T-helper 17 cell (primary cell): ENCODE data around the gene MARK2. TPM values are rescaled to one million over a fixed set of nuclear protein-coding genes. Genes with fewer than 3 reads are reported as not detected.

Experiments
- ATAC-seq: fragments of 150-1000 bp; cut with Tn5 transposase; 2 replicates; pipeline ENCODE4 v1.10.0; 2021; ENCODE audit warnings: mild to moderate bottlenecking, moderate library complexity
- DNase-seq, 3 donors: peaks; one replicate each; pipeline versions ENCODE4 v3.0.0 to v3.0.0-alpha.2; 2020 to 2021
- H3K9me3 ChIP-seq: one replicate; pipeline ENCODE4 v1.7.0; 2013; ENCODE audit warnings: low read length, mild to moderate bottlenecking; ENCODE audit not compliant: control insufficient read depth, poor library complexity, severe bottlenecking
- H3K27ac Mint-ChIP-seq: one replicate; pipeline ENCODE4 v1.8.0; 2022; ENCODE audit warnings: mild to moderate bottlenecking, moderate library complexity, mixed read lengths
- H3K27me3 Mint-ChIP-seq: one replicate; pipeline ENCODE4 v1.8.0; 2022; ENCODE audit warnings: mixed read lengths
- H3K36me3 Mint-ChIP-seq: one replicate; pipeline ENCODE4 v1.8.0; 2022; ENCODE audit warnings: low read depth, mixed read lengths
- H3K4me1 Mint-ChIP-seq: one replicate; pipeline ENCODE4 v1.8.0; 2022; ENCODE audit warnings: mild to moderate bottlenecking, mixed read lengths
- H3K4me3 Mint-ChIP-seq: one replicate; pipeline ENCODE4 v1.8.0; 2022; ENCODE audit warnings: mild to moderate bottlenecking, moderate library complexity, mixed read lengths
- total RNA-seq, 4 donors: library from RNA in 2 of 4; stranded (reverse) in 2 of 4; gene quantifications; one replicate each; pipeline ENCODE4 v1.2.3 and lab custom pipeline; 2022 to 2026

The MARK2 gene
- total RNA-seq, 2 donors from 2014 or later: 44.6 to 53.5 TPM

GRCh38 chr11:63915961-63916836 is 77.3 kb downstream of the MARK2 start:
- Mint-ChIP-seq H3K27me3 (no peaks in the 10 kb centered on the region), H3K36me3 (no peaks in the 10 kb centered on the region), H3K4me1 (peaks cover 20% of the 10 kb centered on the region), H3K27ac (no peak overlapping the region), H3K4me3 (peak overlapping the region; percentile 92)
- DNase-seq: no peak
- H3K9me3 ChIP-seq: no peaks in the 10 kb centered on the region
- peak; percentile 27 for ATAC-seq

DNA sequence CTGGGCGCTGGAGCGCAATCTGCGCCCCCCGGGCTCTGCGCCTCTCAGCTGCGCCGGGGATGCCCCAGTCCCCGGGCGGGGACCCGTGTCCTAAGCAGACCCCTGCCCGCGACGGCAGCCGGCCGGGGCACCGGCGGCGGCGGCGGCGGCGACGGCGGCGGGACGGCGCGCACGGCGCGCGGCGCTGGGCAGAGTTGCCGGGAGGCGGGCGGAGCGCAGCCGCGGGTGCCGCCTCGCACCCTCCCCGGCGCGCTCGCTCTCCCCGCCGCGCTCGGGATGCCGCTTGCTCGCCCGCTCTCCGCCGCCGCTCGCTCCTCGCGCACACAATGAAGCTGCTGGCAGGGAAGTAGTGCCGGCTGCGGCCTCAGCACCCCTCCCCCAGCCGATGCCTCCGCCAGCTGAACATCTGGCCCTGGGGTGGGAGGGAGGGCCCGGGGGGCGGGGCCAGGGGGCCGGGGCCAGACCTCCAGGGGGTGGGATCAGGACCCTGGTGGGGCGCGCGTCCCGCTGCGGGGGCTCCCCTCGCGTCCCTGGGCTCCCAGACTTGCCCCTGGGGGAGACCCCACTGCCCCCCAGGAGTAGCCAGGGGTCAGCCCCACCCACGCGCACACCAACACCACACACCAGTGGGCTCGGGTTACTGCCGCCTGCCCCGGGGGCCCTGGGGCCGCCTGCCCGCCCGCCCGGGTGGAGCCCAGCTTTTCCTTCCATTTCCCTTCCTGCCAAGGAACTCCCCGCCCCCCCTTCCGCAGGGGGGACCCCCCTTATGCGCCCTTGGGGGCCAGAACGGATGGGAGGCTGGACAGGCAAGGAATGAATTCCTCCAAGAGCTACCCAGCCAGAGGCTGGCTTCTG is 78.2 kb downstream of the MARK2 start, which contains the start of gene RCOR2:
RCOR2 (minus strand) TSS at position 328 of the 855 bp plus-strand sequence. CDS start 708 bp downstream, outside the sequence.
- ATAC-seq: peak; percentile 75

GRCh38 chr11:63917692-63918506 is 79.0 kb downstream of the MARK2 start:
- H3K9me3 ChIP-seq: no peaks in the 10 kb centered on the region
- DNase-seq (no peak), ATAC-seq (peak; percentile 41)
- H3K4me1 Mint-ChIP-seq: peaks cover 17% of the 10 kb centered on the region
- no peaks in the 10 kb centered on the region for H3K36me3 Mint-ChIP-seq
- H3K27me3 Mint-ChIP-seq: no peaks in the 10 kb centered on the region
- H3K27ac Mint-ChIP-seq: no peak overlapping the region
- H3K4me3 Mint-ChIP-seq: peak overlapping the region; percentile 87

More for the DNA sequence above, 78.2 kb downstream of the MARK2 start, which contains the start of gene RCOR2:
- peak; percentile 36 to 52 (median 38) for DNase-seq
- Mint-ChIP-seq H3K27ac (no peak within 1 kb of the TSS), H3K36me3 (no peaks in the 10 kb centered on the region), H3K27me3 (no peaks in the 10 kb centered on the region), H3K4me3 (peak within 1 kb of the TSS; percentile 92), H3K4me1 (peaks cover 20% of the 10 kb centered on the region)
- H3K9me3 ChIP-seq: no peaks in the 10 kb centered on the region

GRCh38 chr11:63918507-63919191 is 79.7 kb downstream of the MARK2 start:
- H3K27ac Mint-ChIP-seq: peak overlapping the region; percentile 8
- peaks cover 17% of the 10 kb centered on the region for H3K4me1 Mint-ChIP-seq
- no peak for DNase-seq
- no peak for ATAC-seq
- no peaks in the 10 kb centered on the region for H3K9me3 ChIP-seq
- H3K36me3 Mint-ChIP-seq: no peaks in the 10 kb centered on the region
- no peaks in the 10 kb centered on the region for H3K27me3 Mint-ChIP-seq
- H3K4me3 Mint-ChIP-seq: peak overlapping the region; percentile 69

- peak overlapping the region; percentile 8 for H3K27ac Mint-ChIP-seq
- no peaks in the 10 kb centered on the region for H3K9me3 ChIP-seq
- no peak for DNase-seq
- no peaks in the 10 kb centered on the region for H3K27me3 Mint-ChIP-seq
- ATAC-seq: no peak
- H3K4me1 Mint-ChIP-seq: peaks cover 15% of the 10 kb centered on the region
- no peaks in the 10 kb centered on the region for H3K36me3 Mint-ChIP-seq
- no peak overlapping the region for H3K4me3 Mint-ChIP-seq
Observed at GRCh38 chr11:63919267-63920125, 80.6 kb downstream of the MARK2 start.

- Mint-ChIP-seq H3K36me3 (no peaks in the 10 kb centered on the region), H3K27me3 (no peaks in the 10 kb centered on the region), H3K4me3 (peak overlapping the region; percentile 19), H3K27ac (no peak overlapping the region), H3K4me1 (peaks cover 12% of the 10 kb centered on the region)
- no peak for ATAC-seq
- H3K9me3 ChIP-seq: no peaks in the 10 kb centered on the region
- no peak for DNase-seq
Observed at GRCh38 chr11:63920126-63920938, 81.4 kb downstream of the MARK2 start.

GRCh38 chr11:63920939-63921417 is 82.1 kb downstream of the MARK2 start:
- DNase-seq (no peak), ATAC-seq (no peak)
- no peak overlapping the region for H3K27ac Mint-ChIP-seq
- peaks cover 12% of the 10 kb centered on the region for H3K4me1 Mint-ChIP-seq
- no peaks in the 10 kb centered on the region for H3K27me3 Mint-ChIP-seq
- no peaks in the 10 kb centered on the region for H3K36me3 Mint-ChIP-seq
- H3K4me3 Mint-ChIP-seq: no peak overlapping the region
- H3K9me3 ChIP-seq: no peaks in the 10 kb centered on the region

GRCh38 chr11:63922673-63923192 is 83.8 kb downstream of the MARK2 start:
- Mint-ChIP-seq H3K27ac (peak overlapping the region; percentile 19), H3K27me3 (no peaks in the 10 kb centered on the region), H3K4me1 (peaks cover 4% of the 10 kb centered on the region), H3K4me3 (no peak overlapping the region), H3K36me3 (no peaks in the 10 kb centered on the region)
- no peak for ATAC-seq
- no peak for DNase-seq
- no peaks in the 10 kb centered on the region for H3K9me3 ChIP-seq

- Mint-ChIP-seq H3K4me3 (no peak overlapping the region), H3K27me3 (no peaks in the 10 kb centered on the region), H3K4me1 (peaks cover 4% of the 10 kb centered on the region), H3K36me3 (no peaks in the 10 kb centered on the region), H3K27ac (peak overlapping the region; percentile 49)
- ATAC-seq (no peak), DNase-seq (no peak)
- no peaks in the 10 kb centered on the region for H3K9me3 ChIP-seq
Observed at GRCh38 chr11:63923319-63923718, 84.4 kb downstream of the MARK2 start.

GRCh38 chr11:63929616-63930015 is 90.7 kb downstream of the MARK2 start:
- H3K4me1 Mint-ChIP-seq: peaks cover 3% of the 10 kb centered on the region

GRCh38 chr11:63931045-63931444 is 92.1 kb downstream of the MARK2 start:
- Mint-ChIP-seq H3K4me1 (peaks cover 3% of the 10 kb centered on the region), H3K4me3 (no peak overlapping the region), H3K27ac (no peak overlapping the region), H3K27me3 (no peaks in the 10 kb centered on the region), H3K36me3 (no peaks in the 10 kb centered on the region)
- DNase-seq: no peak
- ATAC-seq: no peak
- H3K9me3 ChIP-seq: no peaks in the 10 kb centered on the region

More at GRCh38 chr11:63929616-63930015, 90.7 kb downstream of the MARK2 start:
- ATAC-seq (no peak), DNase-seq (no peak)
- no peak overlapping the region for H3K4me3 Mint-ChIP-seq
- no peaks in the 10 kb centered on the region for H3K9me3 ChIP-seq
- H3K27me3 Mint-ChIP-seq: no peaks in the 10 kb centered on the region
- no peak overlapping the region for H3K27ac Mint-ChIP-seq
- H3K36me3 Mint-ChIP-seq: no peaks in the 10 kb centered on the region
